Cerebellar nuclear complex (tissue), 1 donor: Measurements from ENCODE around the gene C16orf95.
"Not testable (repeated sequence)": the region's sequence is repeated elsewhere in the genome, so short reads cannot be mapped to it uniquely, and the experiment has no call there.

Experiments
- DNase-seq, 2 experiments: peaks; one replicate each; lab custom pipeline; 2025; lab: John Stamatoyannopoulos, UW

C16orf95 gene

DNA sequence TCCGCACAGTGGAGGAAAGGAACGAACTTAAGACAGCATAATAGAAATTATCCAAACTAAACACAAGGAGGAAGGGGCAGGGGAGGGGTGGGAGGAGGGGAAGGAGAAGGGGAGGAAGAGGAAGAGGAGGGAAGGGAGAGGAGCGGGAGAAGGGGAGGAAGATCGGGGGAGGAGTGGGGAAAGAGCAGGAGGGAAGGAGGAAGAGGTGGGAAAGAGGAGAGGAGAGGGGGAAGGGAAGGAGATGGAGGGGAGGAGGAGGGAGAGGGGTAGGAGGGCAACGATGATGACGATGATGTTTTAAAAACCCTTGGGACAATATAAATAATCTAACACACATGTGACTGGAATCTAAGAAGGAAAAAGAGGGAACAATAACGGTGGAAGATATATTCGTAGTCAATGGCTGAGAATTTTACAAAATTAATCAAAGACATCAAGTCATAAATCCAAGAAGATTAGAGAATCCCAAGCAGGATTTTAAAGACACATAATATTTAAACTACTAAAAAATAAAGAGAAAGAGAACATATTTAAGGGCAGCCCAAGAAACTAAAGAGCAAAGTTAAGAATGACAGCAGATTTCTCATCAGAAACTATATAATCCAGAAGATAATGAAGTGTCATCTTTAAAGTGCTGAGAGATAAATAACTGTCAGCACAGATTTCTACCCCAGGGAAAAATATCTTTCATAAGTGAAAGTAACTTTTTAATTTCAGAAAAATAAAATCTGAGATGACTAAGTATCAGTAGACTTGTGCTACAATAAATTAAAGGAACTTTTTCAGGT is 30.2 kb downstream of the C16orf95 start:
- no peak for DNase-seq

- DNase-seq, result no peak
Measured at GRCh38 chr16:87284183-87284582, 33.0 kb downstream of the C16orf95 start.

DNA sequence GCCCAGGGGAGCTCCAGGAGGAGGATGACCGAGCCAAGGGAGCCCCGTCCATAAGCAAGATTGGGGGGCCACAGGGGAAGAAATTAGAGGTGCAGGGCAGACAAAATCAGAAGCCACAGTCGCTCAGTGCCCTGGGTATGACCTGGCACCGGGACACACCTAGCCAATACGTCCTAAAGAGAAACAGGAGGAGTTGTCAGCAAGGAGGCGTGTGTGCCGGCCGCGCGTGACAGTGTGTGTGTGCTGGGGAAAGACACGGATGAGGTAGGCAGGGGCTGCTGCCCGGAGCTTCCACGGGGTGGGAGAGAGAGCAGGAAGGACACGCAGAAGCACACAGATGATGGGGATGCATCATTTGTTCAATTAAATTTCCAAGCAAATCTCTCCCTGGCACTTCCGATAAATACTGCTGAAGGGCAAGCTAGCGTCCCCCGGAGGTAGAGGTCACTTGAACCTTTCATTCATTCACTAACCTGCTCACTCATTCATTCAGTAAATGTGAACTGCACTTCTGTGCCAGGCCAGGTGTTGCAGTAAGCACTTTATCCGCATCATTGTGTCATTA is 38.0 kb downstream of the C16orf95 start:
- no peak for DNase-seq

GRCh38 chr16:87278191-87279093 is 38.8 kb downstream of the C16orf95 start:
- DNase-seq, result peak in 1 of 2 experiments; percentile 54

- DNase-seq, result no peak
Measured at GRCh38 chr16:87276924-87277323, 40.3 kb downstream of the C16orf95 start.

GRCh38 chr16:87276091-87276701 is 41.0 kb downstream of the C16orf95 start:
- DNase-seq, result peak; percentile 44 to 72

DNA sequence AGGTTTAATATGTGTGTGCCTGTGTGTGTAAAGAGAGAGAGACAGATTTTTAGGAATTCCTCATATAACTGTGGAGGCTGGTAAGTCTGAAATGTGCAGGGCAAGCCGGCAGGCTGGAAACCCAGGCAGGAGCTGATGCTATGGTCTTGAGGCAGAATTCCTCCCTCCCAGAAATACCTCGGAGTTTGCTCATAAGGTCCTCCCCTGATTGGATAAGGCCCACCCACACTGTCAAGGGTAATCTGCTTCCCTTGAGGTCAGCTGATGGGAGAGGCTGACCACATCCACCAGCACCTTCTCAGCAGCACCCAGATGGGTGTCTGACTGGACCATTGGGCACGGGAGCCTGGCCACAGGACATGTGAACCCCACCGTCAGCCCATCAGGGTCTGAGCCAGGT is 42.4 kb downstream of the C16orf95 start:
- DNase-seq, result no peak

GRCh38 chr16:87273471-87274030 is 43.6 kb downstream of the C16orf95 start:
- DNase-seq, result peak in 1 of 2 experiments; percentile 74

- DNase-seq, result no peak
Measured at GRCh38 chr16:87271256-87271655, 45.9 kb downstream of the C16orf95 start.

- no peak for DNase-seq
Measured at GRCh38 chr16:87267566-87267965, 49.6 kb downstream of the C16orf95 start.

- no peak for DNase-seq
Measured at GRCh38 chr16:87266846-87267245, 50.3 kb downstream of the C16orf95 start.

DNA sequence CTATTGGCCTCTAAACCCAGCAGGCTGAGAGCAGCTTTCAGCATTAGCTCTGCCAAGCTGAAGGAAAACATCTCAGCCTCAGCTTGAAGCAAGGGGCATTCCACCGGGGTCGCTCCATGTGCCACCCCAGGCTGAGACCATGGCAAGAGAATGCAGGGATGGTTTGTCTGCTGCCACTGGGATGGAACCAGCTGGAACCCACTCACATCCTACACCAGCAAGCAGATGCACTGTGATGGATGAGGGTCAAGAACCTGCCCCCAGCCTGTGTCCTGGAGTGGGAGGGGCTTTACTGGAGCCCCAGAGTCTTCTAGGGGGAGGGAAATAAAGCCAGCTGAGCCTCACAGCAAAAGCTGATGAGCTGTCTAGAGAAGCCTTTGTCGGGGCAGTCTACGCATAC is 51.9 kb downstream of the C16orf95 start:
- DNase-seq, result no peak

DNA sequence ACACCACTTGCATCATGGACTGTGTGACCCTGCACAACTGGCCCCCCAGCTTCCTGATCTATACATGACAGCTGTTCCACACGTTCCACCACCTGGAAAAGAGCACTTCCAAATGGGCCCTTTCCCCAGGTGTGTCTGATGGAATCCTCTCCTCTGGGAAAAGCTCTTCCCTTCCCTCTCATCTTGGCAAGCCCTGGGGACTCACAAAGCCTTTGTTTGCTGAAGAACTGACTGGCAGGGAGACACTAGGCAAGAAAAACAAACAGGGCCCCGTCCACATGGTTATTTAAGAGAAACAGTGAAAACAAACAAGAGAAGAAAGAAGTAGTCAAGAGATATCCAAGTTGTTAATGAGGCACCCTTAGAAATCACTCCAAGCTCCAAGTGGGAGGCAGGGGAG is 52.6 kb downstream of the C16orf95 start:
- DNase-seq, result no peak

GRCh38 chr16:87263418-87264052 is 53.7 kb downstream of the C16orf95 start:
- DNase-seq, result no peak

- no peak for DNase-seq
Measured at GRCh38 chr16:87259431-87259830, 57.8 kb downstream of the C16orf95 start.

DNA sequence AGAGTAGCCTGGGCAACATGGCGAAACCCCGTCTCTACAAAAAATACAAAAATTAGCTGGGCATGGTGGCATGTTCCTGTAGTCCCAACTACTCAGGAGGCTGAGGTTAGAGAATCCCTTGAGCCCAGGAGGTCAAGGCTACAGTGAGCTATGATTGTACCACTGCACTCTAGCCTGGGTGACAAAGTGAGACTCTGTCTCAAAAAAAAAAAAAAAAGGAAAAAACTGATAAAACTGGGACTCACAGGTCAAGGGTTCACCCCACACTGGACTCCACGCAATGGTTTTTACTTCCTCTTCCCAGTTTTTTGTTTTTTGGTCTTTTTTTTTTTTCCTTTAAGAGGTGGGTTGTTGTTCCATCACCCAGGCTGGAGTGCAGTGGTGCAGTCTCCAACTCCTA is 58.5 kb downstream of the C16orf95 start:
- DNase-seq, result not testable (repeated sequence)

DNA sequence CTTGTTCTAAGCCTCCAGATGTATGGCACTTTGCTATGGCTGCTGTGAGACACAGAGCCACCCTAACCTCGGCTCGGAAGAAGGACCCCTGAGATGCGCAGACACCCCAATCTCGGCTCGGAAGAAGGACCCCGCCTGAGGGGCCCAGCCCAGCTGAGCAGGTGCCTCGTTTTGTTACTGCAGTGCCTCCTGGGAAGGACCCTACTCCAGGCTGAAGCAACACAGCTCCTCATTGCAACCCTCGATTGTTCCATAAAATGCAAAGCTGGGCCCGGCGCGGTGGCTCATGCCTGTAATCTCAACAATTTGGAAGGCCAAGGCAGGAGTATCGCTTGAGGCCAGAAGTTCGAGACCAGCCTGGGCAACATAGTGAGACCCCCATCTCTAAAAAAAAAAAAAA is 61.3 kb downstream of the C16orf95 start:
- no peak for DNase-seq

- no peak for DNase-seq
Measured at GRCh38 chr16:87254734-87255133, 62.5 kb downstream of the C16orf95 start.

DNA sequence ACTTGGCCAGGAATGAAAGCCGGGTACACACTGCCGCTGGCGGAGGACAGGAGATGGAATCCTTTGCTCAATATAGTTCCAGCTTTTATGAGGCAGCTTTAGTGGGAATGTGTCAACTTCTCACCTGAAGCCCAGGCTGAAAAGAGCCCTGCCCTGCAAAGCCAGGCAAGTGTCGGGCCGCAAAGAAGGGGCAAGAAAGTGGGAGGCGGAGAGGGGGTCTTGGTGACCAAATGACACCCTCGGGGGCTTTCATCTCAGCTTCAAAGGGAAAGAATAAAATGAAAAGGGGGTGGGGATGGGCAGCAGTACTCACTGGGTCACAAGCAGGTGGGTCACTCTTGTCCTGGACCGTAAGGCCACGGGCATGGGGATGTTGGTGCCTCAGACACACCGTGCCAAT is 62.9 kb downstream of the C16orf95 start:
- DNase-seq, result no peak

- DNase-seq, result no peak
Measured at GRCh38 chr16:87253536-87253935, 63.7 kb downstream of the C16orf95 start.
